ENCODE measurements around the gene INAFM2. TPM values are rescaled to one million over a fixed set of nuclear protein-coding genes. Genes with fewer than 3 reads are reported as not detected.

The INAFM2 gene
- total and polyA plus RNA-seq, 2 donors (not counting 3 experiments of a cell fraction or from before 2014, with no cell fraction given) = 10.4 to 24.1 TPM

DNA sequence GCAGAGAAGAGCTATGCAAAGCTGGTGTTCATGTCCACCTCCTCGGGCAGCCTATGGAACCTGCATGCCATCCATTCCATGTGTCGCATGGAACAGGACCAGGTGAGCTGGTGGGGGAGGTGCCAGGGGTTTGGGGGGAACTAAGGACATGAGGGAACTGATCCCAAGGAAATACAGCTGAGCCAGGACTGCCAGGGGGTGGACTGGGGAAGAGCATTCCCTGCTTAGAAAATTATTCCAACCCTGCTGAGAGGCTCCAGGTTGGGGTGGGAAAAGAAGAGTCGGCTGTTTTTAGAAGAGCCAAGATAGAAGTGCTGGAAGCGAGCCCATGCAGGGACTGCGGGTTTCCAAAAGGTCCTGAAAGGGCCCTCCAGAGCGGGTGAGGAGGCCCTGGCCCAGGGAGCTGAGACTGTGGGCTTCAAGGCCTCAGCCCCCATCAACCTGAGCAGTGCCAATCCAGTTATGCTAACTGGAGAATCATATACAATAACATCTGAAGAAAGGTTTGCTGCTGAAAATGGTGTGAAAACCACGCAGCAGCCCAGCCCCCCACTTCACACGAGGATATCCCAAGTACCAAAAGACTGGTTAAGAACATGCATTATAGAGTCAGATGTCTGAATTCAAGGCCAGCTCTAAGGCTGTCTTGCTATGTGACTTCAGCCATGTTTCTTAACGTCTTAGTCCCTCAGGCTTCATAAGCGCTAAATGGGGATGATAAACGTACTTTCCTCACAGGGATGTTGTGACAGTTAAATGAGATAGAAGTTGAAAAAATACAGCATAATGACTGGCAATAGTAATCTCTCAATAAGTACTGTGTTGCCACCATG lies 42.3 kb downstream of the INAFM2 start:
- ChIA-PET POLR2A (interaction anchor here (0.5 to 0.6 kb wide), 2 partner anchors 11 to 51 kb away, joined by 3 to 6 read pairs; no protein-coding TSS in a partner anchor), CTCF (interaction anchor here (1.0 to 9.4 kb wide), 11 partner anchors 10 to 87 kb away, joined by 3 to 60 read pairs (median 8); partner anchors contain the start of gene CCDC9B)
- dilution Hi-C loops (cut with MboI; ENCODE audit: extremely low pct_ligation_motif_present, low sequenced_read_pairs) (no loop called here), intact Hi-C loops (cut with micrococcal nuclease) (loop anchor here (5.0 kb wide), 2 partner anchors 41 to 141 kb away; partner anchors contain the start of gene IVD)
- DNase-seq (ENCODE audit: low read depth, low spot score) (no peak), FAIRE-seq (no peak)
- no peak overlapping the region for H3K27ac ChIP-seq (ENCODE audit: insufficient read depth, low read depth, low read length)
- no TSS peak for BruUV-seq (replicated peaks)
- no peak for TF ChIP-seq POLR2A (IDR thresholded peaks at IDR 0.05; ENCODE audit: low read depth, low read length)
- H3K9me1 ChIP-seq (replicated peaks; ENCODE audit: control insufficient read depth, extremely low read depth, insufficient read depth, low read length) = no peaks in the 10 kb centered on the region
- H3K4me2 ChIP-seq (ENCODE audit: insufficient read depth, low read length) = no peak overlapping the region
- H3K4me1 ChIP-seq (ENCODE audit: control insufficient read depth, extremely low read depth, insufficient read depth, low read length) = peaks cover 3% of the 10 kb centered on the region
- H3K4me3 ChIP-seq (replicated peaks in 1 of 3; ENCODE audit: insufficient read depth in 1 of 3, low read depth in 1 of 3, low read length in 3 of 3) = no peak overlapping the region
- no peaks in the 10 kb centered on the region for H3K36me3 ChIP-seq (ENCODE audit: control insufficient read depth in 2 of 2, extremely low read depth in 1 of 2, insufficient read depth in 2 of 2, low read length in 2 of 2)
- no peaks in the 10 kb centered on the region for H3K79me2 ChIP-seq (ENCODE audit: control insufficient read depth, insufficient read depth, low read length)
- no peak overlapping the region for H2AFZ ChIP-seq (ENCODE audit: low read depth, low read length)
- no peaks in the 10 kb centered on the region for H3K9me3 ChIP-seq (replicated peaks; ENCODE audit: control insufficient read depth, insufficient read depth, low read length)
- no peaks in the 10 kb centered on the region for H4K20me1 ChIP-seq (replicated peaks; ENCODE audit: control insufficient read depth, extremely low read depth, insufficient read depth, low read length)
- H3K9ac ChIP-seq (replicated peaks; ENCODE audit: extremely low read depth, insufficient read depth, low read length) = no peak overlapping the region
- H3K27me3 ChIP-seq (ENCODE audit: control insufficient read depth in 2 of 2, insufficient read depth in 2 of 2, low read length in 2 of 2) = peaks cover 0 to 4% of the 10 kb centered on the region in 2 experiments

DNA sequence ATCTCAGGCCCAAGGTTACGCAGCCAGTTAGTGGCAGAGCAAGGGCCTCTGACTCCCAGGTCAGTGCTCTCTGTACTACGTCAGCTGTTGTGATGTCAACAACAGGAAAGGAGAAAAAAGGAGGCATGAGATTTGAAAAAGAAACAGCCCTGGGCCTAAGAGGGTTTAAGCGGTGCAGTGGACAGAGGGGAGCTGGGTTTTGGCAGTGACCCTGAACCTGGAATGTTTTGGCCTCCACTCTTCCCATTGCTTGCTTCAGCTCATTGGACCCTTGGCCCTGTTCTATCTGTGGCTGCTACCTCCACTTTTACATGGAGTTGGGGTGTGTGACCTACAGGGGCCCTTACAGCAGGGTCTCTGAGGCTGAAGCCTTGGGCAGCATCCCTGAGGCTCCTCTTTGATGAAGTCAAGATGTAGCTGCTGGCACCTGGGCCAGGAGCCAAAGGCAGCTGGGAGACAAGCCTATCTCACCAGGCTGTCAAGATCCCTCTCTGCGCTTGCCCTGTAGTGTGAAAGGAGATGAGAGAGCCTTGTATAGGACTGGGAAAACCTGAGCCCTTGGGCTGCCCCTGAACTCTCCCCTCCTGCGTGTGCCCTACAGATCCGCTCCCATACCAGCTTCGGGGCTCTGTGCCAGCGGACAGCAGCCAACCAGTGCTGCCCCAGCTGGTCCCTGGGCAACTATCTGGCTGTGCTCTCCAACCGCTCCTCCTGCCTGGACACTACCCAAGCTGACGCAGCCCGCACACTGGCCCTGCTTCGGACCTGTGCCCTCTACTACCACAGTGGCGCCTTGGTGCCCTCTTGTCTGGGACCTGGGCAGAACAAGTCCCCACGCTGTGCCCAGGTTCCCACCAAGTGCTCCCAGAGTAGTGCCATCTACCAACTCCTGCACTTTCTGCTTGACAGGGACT lies 43.2 kb downstream of the INAFM2 start:
- Histone ChIP-seq H3K36me3 (ENCODE audit: control insufficient read depth in 2 of 2, extremely low read depth in 1 of 2, insufficient read depth in 2 of 2, low read length in 2 of 2) (no peaks in the 10 kb centered on the region), H3K79me2 (ENCODE audit: control insufficient read depth, insufficient read depth, low read length) (no peaks in the 10 kb centered on the region), H3K4me1 (ENCODE audit: control insufficient read depth, extremely low read depth, insufficient read depth, low read length) (peaks cover 3% of the 10 kb centered on the region), H3K4me2 (ENCODE audit: insufficient read depth, low read length) (no peak overlapping the region), H3K27ac (ENCODE audit: insufficient read depth, low read depth, low read length) (no peak overlapping the region), H3K27me3 (ENCODE audit: control insufficient read depth in 2 of 2, insufficient read depth in 2 of 2, low read length in 2 of 2) (peaks cover 0 to 3% of the 10 kb centered on the region in 2 experiments), H3K9me1 (replicated peaks; ENCODE audit: control insufficient read depth, extremely low read depth, insufficient read depth, low read length) (no peaks in the 10 kb centered on the region), H3K9me3 (replicated peaks; ENCODE audit: control insufficient read depth, insufficient read depth, low read length) (no peaks in the 10 kb centered on the region), H3K9ac (replicated peaks; ENCODE audit: extremely low read depth, insufficient read depth, low read length) (no peak overlapping the region), H2AFZ (ENCODE audit: low read depth, low read length) (no peak overlapping the region), H4K20me1 (replicated peaks; ENCODE audit: control insufficient read depth, extremely low read depth, insufficient read depth, low read length) (no peaks in the 10 kb centered on the region), H3K4me3 (replicated peaks in 1 of 3; ENCODE audit: insufficient read depth in 1 of 3, low read depth in 1 of 3, low read length in 3 of 3) (no peak overlapping the region)
- TF ChIP-seq MYC (IDR thresholded peaks at IDR 0.05; ENCODE audit: low read depth, low read length) (no peak), POLR2A (IDR thresholded peaks at IDR 0.05; ENCODE audit: low read depth, low read length) (no peak), JUN (IDR thresholded peaks at IDR 0.05; ENCODE audit: borderline replicate concordance, insufficient read depth, insufficient read length, low read depth) (no peak), GATA2 (IDR thresholded peaks at IDR 0.05; ENCODE audit: insufficient read depth, insufficient read length, low read depth, low read length) (no peak), EZH2 (IDR thresholded peaks at IDR 0.05; ENCODE audit: borderline replicate concordance, low read depth, low read length, severe bottlenecking) (no peak), POLR2AphosphoS5 (IDR thresholded peaks at IDR 0.05; ENCODE audit: insufficient read depth, low read depth, low read length) (no peak), FOS (IDR thresholded peaks at IDR 0.05; ENCODE audit: borderline replicate concordance, insufficient read depth, low read length) (no peak)
- TF ChIP-seq, protein P1, sequence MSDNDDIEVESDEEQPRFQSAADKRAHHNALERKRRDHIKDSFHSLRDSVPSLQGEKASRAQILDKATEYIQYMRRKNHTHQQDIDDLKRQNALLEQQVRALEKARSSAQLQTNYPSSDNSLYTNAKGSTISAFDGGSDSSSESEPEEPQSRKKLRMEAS (IDR thresholded peaks at IDR 0.05; ENCODE audit: insufficient read depth, insufficient read length) = no peak
- TF ChIP-seq, protein P2, sequence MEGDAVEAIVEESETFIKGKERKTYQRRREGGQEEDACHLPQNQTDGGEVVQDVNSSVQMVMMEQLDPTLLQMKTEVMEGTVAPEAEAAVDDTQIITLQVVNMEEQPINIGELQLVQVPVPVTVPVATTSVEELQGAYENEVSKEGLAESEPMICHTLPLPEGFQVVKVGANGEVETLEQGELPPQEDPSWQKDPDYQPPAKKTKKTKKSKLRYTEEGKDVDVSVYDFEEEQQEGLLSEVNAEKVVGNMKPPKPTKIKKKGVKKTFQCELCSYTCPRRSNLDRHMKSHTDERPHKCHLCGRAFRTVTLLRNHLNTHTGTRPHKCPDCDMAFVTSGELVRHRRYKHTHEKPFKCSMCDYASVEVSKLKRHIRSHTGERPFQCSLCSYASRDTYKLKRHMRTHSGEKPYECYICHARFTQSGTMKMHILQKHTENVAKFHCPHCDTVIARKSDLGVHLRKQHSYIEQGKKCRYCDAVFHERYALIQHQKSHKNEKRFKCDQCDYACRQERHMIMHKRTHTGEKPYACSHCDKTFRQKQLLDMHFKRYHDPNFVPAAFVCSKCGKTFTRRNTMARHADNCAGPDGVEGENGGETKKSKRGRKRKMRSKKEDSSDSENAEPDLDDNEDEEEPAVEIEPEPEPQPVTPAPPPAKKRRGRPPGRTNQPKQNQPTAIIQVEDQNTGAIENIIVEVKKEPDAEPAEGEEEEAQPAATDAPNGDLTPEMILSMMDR (IDR thresholded peaks at IDR 0.05; ENCODE audit: extremely low read depth in 1 of 2, insufficient read depth in 1 of 2, low read depth in 1 of 2, low read length in 2 of 2) = no peak
- intact Hi-C loops (cut with micrococcal nuclease) = loop anchor here (5.0 kb wide), 2 partner anchors 41 to 141 kb away; partner anchors contain the start of gene IVD
- dilution Hi-C loops (cut with MboI; ENCODE audit: extremely low pct_ligation_motif_present, low sequenced_read_pairs) = no loop called here
- ChIA-PET CTCF (interaction anchor here (0.6 to 9.4 kb wide), 9 partner anchors 11 to 88 kb away, joined by 3 to 60 read pairs (median 8); partner anchors contain the start of gene CCDC9B), POLR2A (interaction anchor here (0.5 to 0.6 kb wide), 2 partner anchors 10 to 50 kb away, joined by 3 to 6 read pairs; no protein-coding TSS in a partner anchor)
- BruUV-seq (replicated peaks) = no TSS peak
- DNase-seq (ENCODE audit: low read depth, low spot score) (no peak), FAIRE-seq (no peak)
